ENCODE measurements around the gene STMP1.

DNA sequence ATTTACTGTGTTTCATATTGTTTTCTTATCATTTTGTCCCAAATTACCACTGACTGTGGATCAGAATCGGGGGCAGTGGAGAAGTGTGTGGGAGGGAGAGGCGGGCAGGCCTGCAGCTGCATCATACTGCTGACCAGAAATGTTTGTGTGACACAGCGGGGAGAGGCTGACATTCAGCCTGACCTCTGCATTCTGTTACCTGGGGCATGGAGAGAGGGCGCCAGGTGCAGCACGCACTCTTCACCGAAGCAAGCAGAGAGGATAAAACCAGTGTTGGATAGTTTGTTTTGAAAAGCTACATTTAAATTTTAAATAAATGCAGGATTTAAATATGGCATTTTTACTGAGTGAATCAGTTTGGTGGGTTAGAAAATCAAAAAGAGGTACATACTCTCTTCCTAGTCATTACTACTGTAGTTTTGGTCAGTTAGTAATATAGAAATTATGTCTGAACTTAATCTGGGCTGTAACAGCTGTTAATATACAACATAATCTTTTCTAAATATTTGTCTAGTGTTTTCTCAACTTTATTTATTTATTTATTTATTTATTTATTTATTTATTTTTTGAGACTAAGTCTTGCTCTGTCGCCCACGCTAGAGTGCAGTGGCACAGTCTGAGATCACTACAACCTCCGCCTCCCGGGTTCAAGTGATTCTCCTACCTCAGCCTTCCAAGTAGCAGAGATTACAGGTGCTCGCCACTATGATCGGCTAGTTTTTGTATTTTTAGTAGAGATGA lies 8.8 kb upstream of the STMP1 start:
- no peak for TF ChIP-seq POLR2AphosphoS5 (IDR thresholded peaks at IDR 0.05; ENCODE audit: low read depth, low read length)
- TF ChIP-seq, protein P1, sequence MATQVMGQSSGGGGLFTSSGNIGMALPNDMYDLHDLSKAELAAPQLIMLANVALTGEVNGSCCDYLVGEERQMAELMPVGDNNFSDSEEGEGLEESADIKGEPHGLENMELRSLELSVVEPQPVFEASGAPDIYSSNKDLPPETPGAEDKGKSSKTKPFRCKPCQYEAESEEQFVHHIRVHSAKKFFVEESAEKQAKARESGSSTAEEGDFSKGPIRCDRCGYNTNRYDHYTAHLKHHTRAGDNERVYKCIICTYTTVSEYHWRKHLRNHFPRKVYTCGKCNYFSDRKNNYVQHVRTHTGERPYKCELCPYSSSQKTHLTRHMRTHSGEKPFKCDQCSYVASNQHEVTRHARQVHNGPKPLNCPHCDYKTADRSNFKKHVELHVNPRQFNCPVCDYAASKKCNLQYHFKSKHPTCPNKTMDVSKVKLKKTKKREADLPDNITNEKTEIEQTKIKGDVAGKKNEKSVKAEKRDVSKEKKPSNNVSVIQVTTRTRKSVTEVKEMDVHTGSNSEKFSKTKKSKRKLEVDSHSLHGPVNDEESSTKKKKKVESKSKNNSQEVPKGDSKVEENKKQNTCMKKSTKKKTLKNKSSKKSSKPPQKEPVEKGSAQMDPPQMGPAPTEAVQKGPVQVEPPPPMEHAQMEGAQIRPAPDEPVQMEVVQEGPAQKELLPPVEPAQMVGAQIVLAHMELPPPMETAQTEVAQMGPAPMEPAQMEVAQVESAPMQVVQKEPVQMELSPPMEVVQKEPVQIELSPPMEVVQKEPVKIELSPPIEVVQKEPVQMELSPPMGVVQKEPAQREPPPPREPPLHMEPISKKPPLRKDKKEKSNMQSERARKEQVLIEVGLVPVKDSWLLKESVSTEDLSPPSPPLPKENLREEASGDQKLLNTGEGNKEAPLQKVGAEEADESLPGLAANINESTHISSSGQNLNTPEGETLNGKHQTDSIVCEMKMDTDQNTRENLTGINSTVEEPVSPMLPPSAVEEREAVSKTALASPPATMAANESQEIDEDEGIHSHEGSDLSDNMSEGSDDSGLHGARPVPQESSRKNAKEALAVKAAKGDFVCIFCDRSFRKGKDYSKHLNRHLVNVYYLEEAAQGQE (IDR thresholded peaks at IDR 0.05; ENCODE audit: insufficient read depth in 1 of 2, low read depth in 2 of 2, low read length in 2 of 2): no peak
- TF ChIP-seq TAF1 (IDR thresholded peaks at IDR 0.05; ENCODE audit: borderline replicate concordance, insufficient read depth, low read length): no peak
- TF ChIP-seq FOXP2 (optimal IDR thresholded peaks at IDR 0.05; ENCODE audit: borderline replicate concordance, extremely low read depth, extremely low read length, insufficient read depth): no peak
- no peak for TF ChIP-seq SIN3A (IDR thresholded peaks at IDR 0.05; ENCODE audit: borderline replicate concordance, insufficient read depth, low read length)

All from PFSK-1 (cell line).